Loucy (cell line): ENCODE measurements around the gene SEMA5A.

Source experiments
- EZH2phosphoT487 ChIP-seq: fragments of 200-600 bp; IDR thresholded peaks from 2 replicates; pipeline ENCODE4 v1.6.1; 2018; ENCODE audit warnings: antibody characterized with exemption, mild to moderate bottlenecking, moderate library complexity, borderline replicate concordance
- TF ChIP-seq, protein P1 (sequence below): fragments of 200-600 bp; sonication (generic); conservative IDR thresholded peaks from 2 replicates; pipeline ENCODE4 v1.5.1; 2014; ENCODE audit warnings: mild to moderate bottlenecking, antibody characterized with exemption, low read length

DNA sequence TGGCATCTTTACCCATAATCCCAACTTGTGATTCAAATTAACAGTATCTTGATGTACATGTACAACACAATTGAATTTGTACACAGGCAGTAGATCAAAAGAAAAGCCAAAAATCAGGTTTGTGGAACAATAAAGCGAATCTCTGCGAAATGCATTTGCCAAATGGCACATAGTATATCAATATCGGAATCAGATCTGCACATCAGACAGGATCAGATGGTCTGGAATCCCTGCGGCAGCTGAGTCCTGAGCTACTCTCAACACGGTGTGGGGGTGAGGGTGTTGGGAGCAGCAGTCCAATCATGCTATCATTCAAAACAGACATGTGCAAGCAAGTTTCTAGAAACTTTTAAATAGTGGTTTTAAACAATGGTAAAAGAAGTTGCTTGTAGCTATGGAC lies 358.3 kb downstream of the SEMA5A start:
- TF ChIP-seq EZH2phosphoT487: no peak
- TF ChIP-seq, protein P1, sequence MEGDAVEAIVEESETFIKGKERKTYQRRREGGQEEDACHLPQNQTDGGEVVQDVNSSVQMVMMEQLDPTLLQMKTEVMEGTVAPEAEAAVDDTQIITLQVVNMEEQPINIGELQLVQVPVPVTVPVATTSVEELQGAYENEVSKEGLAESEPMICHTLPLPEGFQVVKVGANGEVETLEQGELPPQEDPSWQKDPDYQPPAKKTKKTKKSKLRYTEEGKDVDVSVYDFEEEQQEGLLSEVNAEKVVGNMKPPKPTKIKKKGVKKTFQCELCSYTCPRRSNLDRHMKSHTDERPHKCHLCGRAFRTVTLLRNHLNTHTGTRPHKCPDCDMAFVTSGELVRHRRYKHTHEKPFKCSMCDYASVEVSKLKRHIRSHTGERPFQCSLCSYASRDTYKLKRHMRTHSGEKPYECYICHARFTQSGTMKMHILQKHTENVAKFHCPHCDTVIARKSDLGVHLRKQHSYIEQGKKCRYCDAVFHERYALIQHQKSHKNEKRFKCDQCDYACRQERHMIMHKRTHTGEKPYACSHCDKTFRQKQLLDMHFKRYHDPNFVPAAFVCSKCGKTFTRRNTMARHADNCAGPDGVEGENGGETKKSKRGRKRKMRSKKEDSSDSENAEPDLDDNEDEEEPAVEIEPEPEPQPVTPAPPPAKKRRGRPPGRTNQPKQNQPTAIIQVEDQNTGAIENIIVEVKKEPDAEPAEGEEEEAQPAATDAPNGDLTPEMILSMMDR: no peak
